K562 (cell line): ENCODE results near the gene C3orf80. TPM values are rescaled to one million over a fixed set of nuclear protein-coding genes. Genes with fewer than 3 reads are reported as not detected.

Experiments used
- CXXC5 ChIP-seq: fragments of 250-450 bp; sonication (Bioruptor Pico); IDR thresholded peaks from 2 replicates; pipeline ENCODE4 v1.8.0; 2022; ENCODE audit warnings: inconsistent platforms, mild to moderate bottlenecking, moderate library complexity
- HNRNPK ChIP-seq: fragments of 200-400 bp; formaldehyde crosslinking; IDR thresholded peaks from one replicate; pipeline ENCODE4 v1.6.1; 2018; ENCODE audit warnings: mild to moderate bottlenecking, low read depth, low read length; ENCODE audit not compliant: poor library complexity, severe bottlenecking
- ZNF239 ChIP-seq: fragments of 250-450 bp; sonication (Bioruptor Pico); IDR thresholded peaks from 2 replicates; pipeline ENCODE4 v1.4.0; 2020; ENCODE audit warnings: mild to moderate bottlenecking
- ZNF717 ChIP-seq: fragments of 250-450 bp; sonication (Bioruptor Pico); IDR thresholded peaks from 2 replicates; pipeline ENCODE4 v1.5.0; 2021
- polyA plus RNA-seq, 8 experiments: library from polyadenylated mRNA; depleted of rRNA in 4 of 8; stranded (reverse) in 5 of 8; unstranded in 3 of 8; fragments of >200 nt; fragmentation: Nextera tagmentation in 2 of 8; fragmentation: Illumina TruSeq in 1 of 8; extraction: Ambion mirVana in 2 of 8; extraction: Trizol in 1 of 8; gene quantifications; 2 replicates each; pipeline versions ENCODE4 v1.2.1 to v1.2.3, GENCODE V29; 2011 to 2014; ENCODE audit warnings: inconsistent platforms in 1 of 8, missing spikeins in 1 of 8
- total RNA-seq, 7 experiments: library from RNA; depleted of rRNA in 6 of 7; stranded (reverse); fragments of >200 nt in 6 of 7; fragmentation: Illumina TruSeq in 2 of 7; extraction: Trizol in 2 of 7; gene quantifications; 2 replicates each; pipeline versions ENCODE4 v1.2.1 to v1.2.3, GENCODE V29; 2011 to 2021; ENCODE audit warnings: low replicate concordance in 1 of 7
- TF ChIP-seq, protein P1 (sequence below), 2 experiments: fragments of 450-650 bp in 1 of 2; sonication (generic) in 1 of 2; formaldehyde crosslinking in 1 of 2; IDR thresholded peaks in 1 of 2; conservative IDR thresholded peaks in 1 of 2; 2 replicates each; pipeline versions ENCODE4 v1.6.1 to v1.8.1; 2016 to 2023; ENCODE audit warnings: mild to moderate bottlenecking in 2 of 2, moderate library complexity in 2 of 2, inconsistent platforms in 1 of 2, missing genetic modification reagents in 1 of 2

C3orf80 gene
- total and polyA plus RNA-seq, 9 of the 15 experiments (the other 6 are each of a cell fraction or from before 2014, with no cell fraction given) = 0.03 to 0.75 (median 0.07) TPM

DNA sequence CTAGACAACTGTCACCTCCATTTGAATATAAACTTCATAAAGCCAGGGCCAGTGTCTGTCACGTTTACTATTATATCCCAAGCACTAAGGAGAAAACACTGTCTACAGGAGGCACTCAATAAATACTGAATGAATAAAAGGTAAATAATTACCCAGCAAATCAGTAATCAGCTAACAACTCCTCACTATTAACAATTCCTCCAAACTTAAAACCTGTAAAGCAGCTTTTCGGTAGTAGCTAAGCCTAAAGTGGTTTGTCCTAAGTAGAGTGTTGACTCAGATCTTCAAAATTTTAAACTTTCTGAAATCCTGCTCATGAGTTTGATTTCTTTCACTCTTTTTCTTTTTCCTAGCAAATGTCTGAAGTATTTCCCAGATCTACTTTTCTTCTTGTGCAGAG is 39.9 kb downstream of the C3orf80 start (continued):
- TF ChIP-seq, protein P1, sequence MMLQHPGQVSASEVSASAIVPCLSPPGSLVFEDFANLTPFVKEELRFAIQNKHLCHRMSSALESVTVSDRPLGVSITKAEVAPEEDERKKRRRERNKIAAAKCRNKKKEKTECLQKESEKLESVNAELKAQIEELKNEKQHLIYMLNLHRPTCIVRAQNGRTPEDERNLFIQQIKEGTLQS (IDR thresholded peaks at IDR 0.05) = no peak
- TF ChIP-seq, protein P1 (CRISPR knock-in tag; conservative IDR thresholded peaks at IDR 0.05) = no peak
- TF ChIP-seq HNRNPK (no peak), CXXC5 (no peak), ZNF239 (CRISPR knock-in tag) (no peak), ZNF717 (no peak)

Other genes with a start within 250 kb of the C3orf80 start
- gene IL12A, start 236.6 kb upstream of the C3orf80 start, total RNA-seq (2014; rRNA removed) = not detected in 2 replicates
- 0.35 TPM in 1 of 2 replicates, not detected in the other for gene IL12A, start 236.6 kb upstream of the C3orf80 start, total RNA-seq (2014; rRNA removed; fragmentation: Illumina TruSeq; extraction: Trizol)
- not detected in 2 replicates for gene IL12A, start 236.6 kb upstream of the C3orf80 start, total RNA-seq (2015; rRNA removed; fragmentation: Illumina TruSeq; extraction: Trizol)
- 0.13 TPM in 1 of 2 replicates, not detected in the other for gene IL12A, start 236.6 kb upstream of the C3orf80 start, total RNA-seq (2021)
- not detected in 2 replicates for gene IL12A, start 236.6 kb upstream of the C3orf80 start, polyA plus RNA-seq (2011; rRNA removed)
- not detected in 2 replicates for gene IL12A, start 236.6 kb upstream of the C3orf80 start, polyA plus RNA-seq (2014; fragmentation: Illumina TruSeq; extraction: Trizol)
- gene IL12A, start 236.6 kb upstream of the C3orf80 start, polyA plus RNA-seq (2014; fragmentation: Nextera tagmentation; extraction: Ambion mirVana) = not detected
- gene IL12A, start 236.6 kb upstream of the C3orf80 start, polyA plus RNA-seq (2014; rRNA removed) = not detected in 2 replicates
- 7.5 and 9.5 TPM in 2 replicates for gene IFT80, start 173.8 kb downstream of the C3orf80 start, total RNA-seq (2014; rRNA removed)
- gene IFT80, start 173.8 kb downstream of the C3orf80 start, total RNA-seq (2014; rRNA removed; fragmentation: Illumina TruSeq; extraction: Trizol) = 18.7 and 22.0 TPM in 2 replicates
- gene IFT80, start 173.8 kb downstream of the C3orf80 start, total RNA-seq (2015; rRNA removed; fragmentation: Illumina TruSeq; extraction: Trizol) = 17.0 and 17.6 TPM in 2 replicates
- gene IFT80, start 173.8 kb downstream of the C3orf80 start, total RNA-seq (2021) = 13.2 and 13.4 TPM in 2 replicates
- 13.1 and 20.9 TPM in 2 replicates for gene IFT80, start 173.8 kb downstream of the C3orf80 start, polyA plus RNA-seq (2011; rRNA removed)
- gene IFT80, start 173.8 kb downstream of the C3orf80 start, polyA plus RNA-seq (2014; fragmentation: Illumina TruSeq; extraction: Trizol) = 13.6 and 16.4 TPM in 2 replicates
- gene IFT80, start 173.8 kb downstream of the C3orf80 start, polyA plus RNA-seq (2014; fragmentation: Nextera tagmentation; extraction: Ambion mirVana) = 1 to 10 TPM; 6.7 to 7.2 TPM
- 14.3 and 21.1 TPM in 2 replicates for gene IFT80, start 173.8 kb downstream of the C3orf80 start, polyA plus RNA-seq (2014; rRNA removed)
- gene SMC4, start 174.2 kb downstream of the C3orf80 start, total RNA-seq (2014; rRNA removed) = 145 and 201 TPM in 2 replicates
- 271 and 309 TPM in 2 replicates for gene SMC4, start 174.2 kb downstream of the C3orf80 start, total RNA-seq (2014; rRNA removed; fragmentation: Illumina TruSeq; extraction: Trizol)
- gene SMC4, start 174.2 kb downstream of the C3orf80 start, total RNA-seq (2015; rRNA removed; fragmentation: Illumina TruSeq; extraction: Trizol) = 270 and 326 TPM in 2 replicates
- gene SMC4, start 174.2 kb downstream of the C3orf80 start, total RNA-seq (2021) = 162 and 176 TPM in 2 replicates
- gene SMC4, start 174.2 kb downstream of the C3orf80 start, polyA plus RNA-seq (2011; rRNA removed) = 98.2 and 136 TPM in 2 replicates
- gene SMC4, start 174.2 kb downstream of the C3orf80 start, polyA plus RNA-seq (2014; fragmentation: Illumina TruSeq; extraction: Trizol) = 233 and 347 TPM in 2 replicates
- 100 to 1,000 TPM in 1 of 2 experiments, 10 to 100 TPM in 1; 87.9 to 105 TPM for gene SMC4, start 174.2 kb downstream of the C3orf80 start, polyA plus RNA-seq (2014; fragmentation: Nextera tagmentation; extraction: Ambion mirVana)
- 185 and 198 TPM in 2 replicates for gene SMC4, start 174.2 kb downstream of the C3orf80 start, polyA plus RNA-seq (2014; rRNA removed)
- 20.7 and 22.7 TPM in 2 replicates for gene TRIM59, start 224.4 kb downstream of the C3orf80 start, total RNA-seq (2014; rRNA removed)
- gene TRIM59, start 224.4 kb downstream of the C3orf80 start, total RNA-seq (2014; rRNA removed; fragmentation: Illumina TruSeq; extraction: Trizol) = 41.8 and 52.0 TPM in 2 replicates
- gene TRIM59, start 224.4 kb downstream of the C3orf80 start, total RNA-seq (2015; rRNA removed; fragmentation: Illumina TruSeq; extraction: Trizol) = 34.8 and 35.6 TPM in 2 replicates
- 29.9 and 33.0 TPM in 2 replicates for gene TRIM59, start 224.4 kb downstream of the C3orf80 start, total RNA-seq (2021)
- gene TRIM59, start 224.4 kb downstream of the C3orf80 start, polyA plus RNA-seq (2011; rRNA removed) = 44.3 and 47.7 TPM in 2 replicates
- gene TRIM59, start 224.4 kb downstream of the C3orf80 start, polyA plus RNA-seq (2014; fragmentation: Illumina TruSeq; extraction: Trizol) = 29.8 and 35.5 TPM in 2 replicates
- 100 to 1,000 TPM in 1 of 2 experiments, 10 to 100 TPM in 1; 34.1 to 101 TPM for gene TRIM59, start 224.4 kb downstream of the C3orf80 start, polyA plus RNA-seq (2014; fragmentation: Nextera tagmentation; extraction: Ambion mirVana)
- gene TRIM59, start 224.4 kb downstream of the C3orf80 start, polyA plus RNA-seq (2014; rRNA removed) = 16.4 and 16.8 TPM in 2 replicates